Mesenchymal stem cell (in vitro differentiated cells and primary cell): ENCODE results near the gene ARHGEF7.

ENCODE experiments used
- DNase-seq: peaks from one replicate; pipeline ENCODE4 v3.0.0-alpha.2; 2013
- H2AFZ ChIP-seq: one replicate; pipeline ENCODE4 v1.6.1; 2013; ENCODE audit warnings: low read depth, mild to moderate bottlenecking, control low read depth, inconsistent platforms, low read length, moderate library complexity
- H2AK5ac ChIP-seq: 2 replicates; pipeline ENCODE4 v1.6.1; 2013; ENCODE audit warnings: low read length, moderate library complexity, mild to moderate bottlenecking, inconsistent platforms; ENCODE audit not compliant: severe bottlenecking
- H2BK120ac ChIP-seq: one replicate; pipeline ENCODE4 v1.6.1; 2013; ENCODE audit warnings: low read depth, mild to moderate bottlenecking, inconsistent platforms, low read length, moderate library complexity
- H2BK12ac ChIP-seq, 2 experiments: one replicate each; pipeline ENCODE4 v1.6.1; 2013; ENCODE audit warnings: inconsistent platforms in 2 of 2, low read length in 2 of 2, mild to moderate bottlenecking in 2 of 2, moderate library complexity in 2 of 2, control low read depth in 1 of 2
- H2BK15ac ChIP-seq: one replicate; pipeline ENCODE4 v1.6.1; 2013; ENCODE audit warnings: mild to moderate bottlenecking, low read depth, inconsistent platforms; ENCODE audit not compliant: poor library complexity, severe bottlenecking
- H2BK5ac ChIP-seq: 2 replicates; pipeline ENCODE4 v1.6.1; 2013; ENCODE audit warnings: low read depth, mild to moderate bottlenecking, low read length, control low read depth, inconsistent platforms; ENCODE audit not compliant: poor library complexity, severe bottlenecking
- H3K14ac ChIP-seq, 2 experiments: one replicate each; pipeline ENCODE4 v1.6.1; 2013; ENCODE audit warnings: inconsistent platforms in 2 of 2, low read length in 2 of 2, control low read depth in 1 of 2, mild to moderate bottlenecking in 1 of 2, moderate library complexity in 1 of 2
- H3K18ac ChIP-seq, 2 experiments: one replicate each; pipeline ENCODE4 v1.6.1; 2013; ENCODE audit warnings: inconsistent platforms in 2 of 2, low read length in 2 of 2, control low read depth in 1 of 2, low read depth in 1 of 2, mild to moderate bottlenecking in 1 of 2
- H3K23ac ChIP-seq, 2 experiments: one replicate each; pipeline ENCODE4 v1.6.1; 2013; ENCODE audit warnings: inconsistent platforms in 2 of 2, low read length in 2 of 2, mild to moderate bottlenecking in 2 of 2, moderate library complexity in 2 of 2, control low read depth in 1 of 2
- H3K27ac ChIP-seq: 2 replicates; pipeline ENCODE4 v1.5.1; 2013; ENCODE audit warnings: mild to moderate bottlenecking, moderate library complexity, low read length, control low read depth, inconsistent platforms; ENCODE audit not compliant: poor library complexity, severe bottlenecking
- H3K27me3 ChIP-seq, 2 experiments: 2 replicates each; pipeline versions ENCODE4 v1.6.1 to v1.7.0; 2013; ENCODE audit warnings: low read length in 2 of 2, mild to moderate bottlenecking in 2 of 2, moderate library complexity in 2 of 2, control low read depth in 1 of 2, inconsistent platforms in 1 of 2; ENCODE audit not compliant: control insufficient read depth in 1 of 2, insufficient read depth in 1 of 2
- H3K36me3 ChIP-seq, 2 experiments: 2 replicates each; pipeline versions ENCODE4 v1.6.1 to v1.7.0; 2013; ENCODE audit warnings: low read length in 2 of 2, control low read depth in 1 of 2, inconsistent platforms in 1 of 2, low read depth in 1 of 2, mild to moderate bottlenecking in 1 of 2; ENCODE audit not compliant: insufficient read depth in 2 of 2, control insufficient read depth in 1 of 2
- H3K4ac ChIP-seq, 2 experiments: one replicate each; pipeline ENCODE4 v1.6.1; 2013; ENCODE audit warnings: inconsistent platforms in 2 of 2, low read length in 2 of 2, mild to moderate bottlenecking in 2 of 2, moderate library complexity in 2 of 2, control low read depth in 1 of 2, low read depth in 1 of 2
- H3K4me1 ChIP-seq: 2 replicates; pipeline ENCODE4 v1.6.1; 2013; ENCODE audit warnings: low read depth, low read length, control low read depth; ENCODE audit not compliant: control insufficient read depth, insufficient read depth
- H3K4me2 ChIP-seq: 2 replicates; pipeline ENCODE4 v1.6.1; 2013; ENCODE audit warnings: low read length, mild to moderate bottlenecking, inconsistent platforms; ENCODE audit not compliant: poor library complexity, severe bottlenecking
- H3K4me3 ChIP-seq, 2 experiments: 2 replicates each; pipeline versions ENCODE4 v1.5.1 to v1.7.0; 2013; ENCODE audit warnings: low read length in 2 of 2, mild to moderate bottlenecking in 2 of 2, control low read depth in 1 of 2, low read depth in 1 of 2; ENCODE audit not compliant: insufficient read depth in 1 of 2
- H3K79me1 ChIP-seq: replicated peaks from 2 replicates; pipeline ENCODE4 v1.6.1; 2013; ENCODE audit warnings: mild to moderate bottlenecking, control low read depth, low read length, inconsistent platforms; ENCODE audit not compliant: poor library complexity, severe bottlenecking
- H3K9ac ChIP-seq: 2 replicates; pipeline ENCODE4 v1.7.0; 2013; ENCODE audit warnings: mild to moderate bottlenecking, low read length, moderate library complexity
- H3K9me3 ChIP-seq: 2 replicates; pipeline ENCODE4 v1.7.0; 2013; ENCODE audit warnings: mild to moderate bottlenecking, low read length; ENCODE audit not compliant: control insufficient read depth
- H4K8ac ChIP-seq: one replicate; pipeline ENCODE4 v1.6.1; 2013; ENCODE audit warnings: inconsistent platforms, mild to moderate bottlenecking, low read length, moderate library complexity
- H4K91ac ChIP-seq: one replicate; pipeline ENCODE4 v1.6.1; 2013; ENCODE audit warnings: mild to moderate bottlenecking, low read length, inconsistent platforms
- WGBS: methylation state at CpG from one replicate; pipeline ENCODE4 v1.1.7; 2013; ENCODE audit warnings: mixed read lengths; 5-methylcytosine and 5-hydroxymethylcytosine counted together

The ARHGEF7 gene

GRCh38 chr13:111298214-111298975, 183.3 kb downstream of the ARHGEF7 start:
- 89% methylated on average over 13 of the region's 13 CpGs for WGBS
- H2BK15ac ChIP-seq = no peak overlapping the region
- DNase-seq = no peak

GRCh38 chr13:111302045-111302726, 187.1 kb downstream of the ARHGEF7 start:
- H3K79me1 ChIP-seq = peaks cover 22% of the 10 kb centered on the region
- no peak overlapping the region for H3K4me2 ChIP-seq
- H3K18ac ChIP-seq = no peak overlapping the region
- H3K27ac ChIP-seq = no peak overlapping the region
- no peak overlapping the region for H2BK120ac ChIP-seq
- H2BK5ac ChIP-seq = no peak overlapping the region
- no peak for DNase-seq
- no peak overlapping the region for H3K14ac ChIP-seq
- no peak overlapping the region for H2BK12ac ChIP-seq
- no peak overlapping the region for H4K8ac ChIP-seq
- H4K91ac ChIP-seq = no peak overlapping the region
- H3K27me3 ChIP-seq = no peaks in the 10 kb centered on the region
- H3K9me3 ChIP-seq = peaks cover 1% of the 10 kb centered on the region
- no peak overlapping the region for H3K4ac ChIP-seq
- no peak overlapping the region for H2AK5ac ChIP-seq
- H3K4me3 ChIP-seq = no peak overlapping the region
- H2BK15ac ChIP-seq = no peak overlapping the region
- H2AFZ ChIP-seq = no peak overlapping the region
- no peak overlapping the region for H3K23ac ChIP-seq
- H3K36me3 ChIP-seq = peaks cover 58 to 92% of the 10 kb centered on the region in 2 experiments
- no peaks in the 10 kb centered on the region for H3K4me1 ChIP-seq
- no peak overlapping the region for H3K9ac ChIP-seq
- 98% methylated on average over 22 of the region's 22 CpGs for WGBS

More at GRCh38 chr13:111298214-111298975, 183.3 kb downstream of the ARHGEF7 start:
- Histone ChIP-seq H2AK5ac (no peak overlapping the region), H4K91ac (no peak overlapping the region), H3K14ac (no peak overlapping the region), H2BK120ac (no peak overlapping the region), H3K23ac (no peak overlapping the region), H3K18ac (no peak overlapping the region), H2BK12ac (no peak overlapping the region), H2AFZ (no peak overlapping the region), H3K79me1 (peaks cover 32% of the 10 kb centered on the region), H3K36me3 (peaks cover 46 to 90% of the 10 kb centered on the region in 2 experiments), H3K4me2 (no peak overlapping the region), H3K4me1 (no peaks in the 10 kb centered on the region), H3K4ac (no peak overlapping the region), H3K4me3 (no peak overlapping the region), H3K9ac (no peak overlapping the region), H3K9me3 (no peaks in the 10 kb centered on the region), H3K27me3 (no peaks in the 10 kb centered on the region), H3K27ac (no peak overlapping the region), H2BK5ac (no peak overlapping the region), H4K8ac (no peak overlapping the region)

- Histone ChIP-seq H3K4me2 (no peak overlapping the region), H2BK15ac (no peak overlapping the region), H3K23ac (no peak overlapping the region), H2BK120ac (no peak overlapping the region), H2BK12ac (no peak overlapping the region), H3K14ac (no peak overlapping the region), H3K27me3 (no peaks in the 10 kb centered on the region), H3K9ac (no peak overlapping the region), H3K36me3 (peaks cover 61 to 90% of the 10 kb centered on the region in 2 experiments), H4K91ac (no peak overlapping the region), H3K18ac (no peak overlapping the region), H4K8ac (no peak overlapping the region), H2AFZ (no peak overlapping the region), H2AK5ac (no peak overlapping the region), H2BK5ac (no peak overlapping the region), H3K4me3 (no peak overlapping the region), H3K4ac (no peak overlapping the region), H3K9me3 (peaks cover 3% of the 10 kb centered on the region), H3K4me1 (no peaks in the 10 kb centered on the region), H3K79me1 (peaks cover 23% of the 10 kb centered on the region), H3K27ac (no peak overlapping the region)
- DNase-seq = no peak
- WGBS = 98% methylated on average over 7 of the region's 11 CpGs
Observed at GRCh38 chr13:111303559-111303958, 188.4 kb downstream of the ARHGEF7 start.

- H3K27ac ChIP-seq = no peak overlapping the region
- WGBS = 98% methylated on average over 15 of the region's 15 CpGs
- H3K9me3 ChIP-seq = peaks cover 3% of the 10 kb centered on the region
- H2AK5ac ChIP-seq = no peak overlapping the region
- no peaks in the 10 kb centered on the region for H3K4me1 ChIP-seq
- no peak overlapping the region for H2BK12ac ChIP-seq
- H2AFZ ChIP-seq = no peak overlapping the region
- no peak overlapping the region for H3K4ac ChIP-seq
- no peak overlapping the region for H2BK15ac ChIP-seq
- H3K79me1 ChIP-seq = peaks cover 22% of the 10 kb centered on the region
- H2BK120ac ChIP-seq = no peak overlapping the region
- no peak overlapping the region for H4K8ac ChIP-seq
- no peak overlapping the region for H4K91ac ChIP-seq
- H3K18ac ChIP-seq = no peak overlapping the region
- no peak overlapping the region for H3K23ac ChIP-seq
- no peak overlapping the region for H2BK5ac ChIP-seq
- no peak overlapping the region for H3K14ac ChIP-seq
- no peaks in the 10 kb centered on the region for H3K27me3 ChIP-seq
- no peak for DNase-seq
- no peak overlapping the region for H3K4me3 ChIP-seq
- H3K9ac ChIP-seq = no peak overlapping the region
- no peak overlapping the region for H3K4me2 ChIP-seq
- H3K36me3 ChIP-seq = peaks cover 61 to 90% of the 10 kb centered on the region in 2 experiments
Observed at GRCh38 chr13:111304041-111304544, 189.0 kb downstream of the ARHGEF7 start.
